ENCODE measurements around the gene MKS1.

- TF ChIP-seq POLR2A (IDR thresholded peaks at IDR 0.05; ENCODE audit: low read depth, low read length) (no peak), POLR2AphosphoS5 (IDR thresholded peaks at IDR 0.05; ENCODE audit: low read depth, low read length) (no peak), POU2F2 (IDR thresholded peaks at IDR 0.05; ENCODE audit: low read depth, low read length) (no peak), TAF1 (IDR thresholded peaks at IDR 0.05; ENCODE audit: low read depth, low read length) (no peak)
Observed at GRCh38 chr17:58229384-58229783, 10.3 kb upstream of the MKS1 start.

Data from GM12891 (cell line).